AG10803 (cell line): Measurements from ENCODE around the gene XRRA1.

Experiments
- DNase-seq: peaks from one replicate; pipeline ENCODE4 v3.0.0; 2010; ENCODE audit warnings: low read depth
- H3K4me3 ChIP-seq: 2 replicates; pipeline ENCODE4 v1.5.1; 2011; ENCODE audit warnings: mild to moderate bottlenecking, low read length, control low read depth
- CTCF ChIP-seq: conservative IDR thresholded peaks from 2 replicates; pipeline ENCODE4 v1.5.1; 2011; ENCODE audit warnings: mild to moderate bottlenecking, low read length, control low read depth, inconsistent platforms

XRRA1 gene

GRCh38 chr11:74929431-74930363 is 19.2 kb downstream of the XRRA1 start:
- DNase-seq, result peak; percentile 93
- no peak overlapping the region for H3K4me3 ChIP-seq
- peak; percentile 94 for TF ChIP-seq CTCF

GRCh38 chr11:74927496-74927895 is 21.4 kb downstream of the XRRA1 start:
- TF ChIP-seq CTCF, result no peak
- peak; percentile 52 for DNase-seq

GRCh38 chr11:74926304-74927030 is 22.4 kb downstream of the XRRA1 start:
- peak; percentile 85 for DNase-seq
- no peak for TF ChIP-seq CTCF
- no peak overlapping the region for H3K4me3 ChIP-seq

More at GRCh38 chr11:74927496-74927895, 21.4 kb downstream of the XRRA1 start:
- no peak overlapping the region for H3K4me3 ChIP-seq

GRCh38 chr11:74925281-74925680 is 23.6 kb downstream of the XRRA1 start:
- no peak for TF ChIP-seq CTCF
- DNase-seq, result peak; percentile 86
- no peak overlapping the region for H3K4me3 ChIP-seq

GRCh38 chr11:74923125-74923524 is 25.8 kb downstream of the XRRA1 start:
- peak; percentile 63 for DNase-seq
- H3K4me3 ChIP-seq, result no peak overlapping the region
- TF ChIP-seq CTCF, result no peak

GRCh38 chr11:74909812-74910211 is 39.1 kb downstream of the XRRA1 start:
- H3K4me3 ChIP-seq, result no peak overlapping the region
- TF ChIP-seq CTCF, result no peak
- no peak for DNase-seq

GRCh38 chr11:74909385-74909784 is 39.5 kb downstream of the XRRA1 start:
- no peak overlapping the region for H3K4me3 ChIP-seq
- no peak for TF ChIP-seq CTCF
- DNase-seq, result no peak
